Smooth muscle cell of the pulmonary artery (primary cell): ENCODE results near the gene RELA. TPM values are rescaled to one million over a fixed set of nuclear protein-coding genes. Genes with fewer than 3 reads are reported as not detected.

Experiments used
- total RNA-seq: library from RNA; depleted of rRNA; stranded (reverse); fragments of >200 nt; gene quantifications from 2 replicates; pipeline ENCODE4 v1.2.3, GENCODE V29; 2014

RELA gene
- total RNA-seq: 22.9 and 30.1 TPM in 2 replicates

DNA sequence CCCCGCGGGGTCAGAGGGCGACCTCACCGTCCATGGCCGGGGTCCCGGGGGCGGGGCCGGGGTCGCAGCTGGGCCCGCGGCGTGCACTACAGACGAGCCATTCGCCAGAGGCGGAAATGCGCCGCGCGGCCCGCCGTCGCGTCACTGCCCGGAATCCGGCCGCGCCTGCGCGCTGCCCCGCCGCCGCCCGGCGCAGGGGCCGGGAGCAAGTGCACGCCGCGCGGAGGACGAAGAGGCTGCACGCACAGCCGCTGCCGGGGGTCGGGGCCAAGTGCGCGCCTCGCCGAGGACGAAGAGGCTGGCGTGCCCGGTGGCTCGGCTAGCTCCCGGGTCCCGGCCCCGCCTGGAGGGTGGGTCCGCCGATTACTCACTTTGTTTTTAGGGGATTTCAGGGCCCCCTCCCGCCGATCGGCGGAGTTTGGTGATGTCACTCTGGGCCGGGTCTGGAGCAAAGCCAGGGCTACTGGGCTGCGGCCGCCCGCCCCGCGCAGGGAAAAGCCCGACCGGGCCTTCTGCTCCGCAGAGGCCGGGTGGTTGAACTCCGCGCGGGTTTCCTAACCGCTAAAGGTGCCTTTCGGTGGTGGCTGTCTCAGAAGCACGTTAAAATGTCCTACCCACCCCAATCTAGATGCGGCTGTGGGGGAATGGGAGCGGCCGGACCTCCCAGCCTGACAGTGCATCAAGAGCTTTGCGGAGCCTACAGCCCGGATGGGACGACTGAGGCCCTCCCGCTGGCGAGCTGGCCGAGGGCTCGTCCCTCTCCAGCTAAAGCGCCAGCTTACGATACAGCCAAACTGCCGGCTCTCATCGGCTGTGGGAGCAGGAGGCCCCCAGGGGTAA is at the start of gene RELA:
Gene RELA, minus strand, starts transcription at position 118 of the 840 bp plus-strand sequence. Its CDS starts 84 bp downstream, at position 34.

DNA sequence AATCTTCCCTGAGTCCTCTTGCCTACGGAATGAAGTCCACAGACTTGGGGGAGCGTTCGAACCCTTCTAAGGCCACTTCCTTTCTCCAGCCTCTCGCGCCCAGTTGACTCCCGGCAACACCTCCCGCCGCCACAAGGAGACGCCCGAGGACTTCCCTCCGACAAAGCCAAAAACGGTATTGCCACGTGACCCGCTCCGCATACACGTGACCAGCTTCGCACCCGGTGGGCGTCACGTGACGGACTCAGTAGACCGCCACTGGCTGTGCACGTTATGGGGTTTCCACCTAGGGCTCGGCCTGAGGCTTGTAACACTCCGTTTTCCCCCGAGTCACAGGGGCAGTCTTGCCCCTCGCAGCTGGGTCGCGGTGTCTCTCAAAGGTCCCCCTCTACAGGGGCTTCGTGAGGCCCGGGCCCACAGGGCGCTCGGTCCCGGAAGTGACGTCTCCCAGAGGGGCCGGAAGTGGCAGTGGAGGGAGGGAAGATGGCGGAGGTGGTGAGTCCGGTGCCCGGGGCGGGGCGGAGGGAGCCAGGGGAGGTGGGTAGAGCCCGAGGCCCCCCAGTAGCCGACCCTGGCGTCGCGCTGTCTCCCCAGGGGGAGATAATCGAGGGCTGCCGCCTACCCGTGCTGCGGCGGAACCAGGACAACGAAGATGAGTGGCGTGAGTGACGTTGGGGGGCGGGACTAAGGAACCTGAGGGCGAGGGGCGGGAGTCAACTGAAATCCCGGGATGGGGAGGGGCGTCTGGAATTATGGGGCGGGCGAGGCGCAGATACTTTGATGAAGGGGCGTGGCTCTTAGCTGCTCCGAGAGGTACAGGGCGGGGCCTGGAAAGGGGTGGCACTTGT is 49.3 kb upstream of the RELA start, which contains the start of gene KAT5:
Gene KAT5, plus strand, starts transcription at position 468 of the 848 bp plus-strand sequence. Its CDS starts 16 bp downstream, at position 484.

DNA sequence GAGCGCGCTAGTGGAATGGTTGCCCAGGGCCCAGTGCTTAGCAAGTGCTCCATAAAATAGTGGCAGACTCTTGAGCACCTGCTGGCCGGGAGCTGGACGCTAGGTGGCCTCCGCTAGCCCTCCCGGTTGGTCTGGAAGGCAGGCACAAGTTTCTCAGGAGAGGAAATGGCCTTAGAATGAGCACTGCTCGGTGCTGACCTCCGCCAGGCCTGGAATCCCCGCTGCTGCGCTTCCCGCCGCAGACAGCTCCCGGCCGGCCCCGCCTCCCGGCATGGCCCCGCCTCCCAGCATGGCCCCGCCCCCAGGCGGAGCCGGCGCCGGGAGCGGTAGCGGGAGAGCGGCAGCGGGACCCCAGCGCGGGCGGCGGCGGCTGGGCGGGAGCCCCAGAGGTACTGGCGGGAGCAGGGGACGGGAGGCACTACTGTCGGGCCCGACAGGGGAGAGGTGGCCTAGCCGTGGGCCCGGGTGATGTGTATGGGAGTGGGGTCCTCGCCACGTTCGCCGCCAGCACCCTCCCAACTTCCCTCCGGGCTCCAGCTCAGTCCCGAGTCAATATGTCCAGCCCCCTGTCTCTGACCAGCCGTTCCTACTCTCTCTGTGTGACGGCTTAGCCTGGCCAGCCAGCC is 24.8 kb downstream of the RELA start, which contains the start of gene SIPA1:
Gene SIPA1, plus strand, starts transcription at position 308 of the 626 bp plus-strand sequence. CDS start 2,821 bp downstream, outside the sequence.

DNA sequence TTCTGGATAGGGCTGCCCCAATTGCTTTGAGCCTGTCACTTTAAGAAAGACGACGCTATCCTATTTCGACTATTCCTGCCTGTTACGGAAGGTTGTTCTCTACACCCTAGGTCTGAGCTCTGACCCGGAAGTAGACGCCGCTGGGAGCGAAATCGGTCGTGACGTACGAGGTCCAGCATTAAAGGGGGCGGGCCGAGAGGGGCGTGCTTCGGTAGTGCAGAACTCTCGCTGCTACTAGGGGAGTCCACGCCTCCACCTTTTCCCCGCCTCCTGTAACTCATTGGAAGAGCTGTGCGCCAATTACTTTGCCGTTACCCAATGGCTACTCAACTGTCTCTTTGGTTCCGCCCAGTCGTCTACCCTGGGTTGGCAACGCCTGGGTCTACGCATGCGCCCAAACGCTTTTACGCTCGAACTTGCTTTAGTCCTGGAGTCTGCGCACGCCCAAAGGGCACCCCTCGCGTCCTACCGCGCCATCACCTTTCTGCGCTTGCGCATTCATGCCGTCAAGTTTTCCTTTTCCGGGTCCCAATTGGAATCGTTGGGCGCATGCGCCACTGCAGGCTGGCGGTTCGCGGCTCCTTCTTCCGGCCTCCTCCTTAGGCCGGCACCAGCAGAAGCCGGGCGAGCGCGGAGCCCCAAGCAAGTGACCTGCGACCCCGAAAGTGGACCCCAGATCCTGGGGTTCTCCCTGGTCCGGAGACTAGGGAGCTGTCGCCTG is 47.3 kb downstream of the RELA start, which contains the start of gene PCNX3:
Gene PCNX3, plus strand, starts transcription at position 548 of the 721 bp plus-strand sequence. CDS start 536 bp downstream, outside the sequence.

Other genes starting within 250 kb of the RELA start
- gene NEAT1, start 240.1 kb downstream of the RELA start, total RNA-seq: 311 and 515 TPM in 2 replicates
- gene MALAT1, start 163.9 kb downstream of the RELA start, total RNA-seq: 10,790 and 14,969 TPM in 2 replicates
- gene SCYL1, start 137.8 kb downstream of the RELA start, total RNA-seq: 97.8 and 105 TPM in 2 replicates
- 138 and 166 TPM in 2 replicates for gene LTBP3, start 104.6 kb downstream of the RELA start, total RNA-seq
- gene ZNRD2, start 92.4 kb downstream of the RELA start, total RNA-seq: 31.5 and 37.9 TPM in 2 replicates
- gene FAM89B, start 90.4 kb downstream of the RELA start, total RNA-seq: 23.5 and 41.3 TPM in 2 replicates
- gene EHBP1L1, start 86.9 kb downstream of the RELA start, total RNA-seq: 97.6 and 153 TPM in 2 replicates
- 0.07 and 0.10 TPM in 2 replicates for gene KCNK7, start 67.1 kb downstream of the RELA start, total RNA-seq
- 21.7 and 32.6 TPM in 2 replicates for gene MAP3K11, start 48.7 kb downstream of the RELA start, total RNA-seq
- gene PCNX3, start 47.1 kb downstream of the RELA start, total RNA-seq: 24.2 and 36.9 TPM in 2 replicates
- 23.3 and 23.8 TPM in 2 replicates for gene SIPA1, start 24.8 kb downstream of the RELA start, total RNA-seq
- gene KAT5, start 49.3 kb upstream of the RELA start, total RNA-seq: 37.6 and 42.1 TPM in 2 replicates
- gene RNASEH2C, start 57.9 kb upstream of the RELA start, total RNA-seq: 17.4 and 20.1 TPM in 2 replicates
- 7.6 and 12.5 TPM in 2 replicates for gene AP5B1, start 118.1 kb upstream of the RELA start, total RNA-seq
- gene OVOL1, start 124.1 kb upstream of the RELA start, total RNA-seq: not detected in 2 replicates
- gene SNX32, start 171.0 kb upstream of the RELA start, total RNA-seq: 1.3 and 4.0 TPM in 2 replicates
- gene CFL1, start 195.3 kb upstream of the RELA start, total RNA-seq: 662 and 789 TPM in 2 replicates
- 35.4 and 52.0 TPM in 2 replicates for gene MUS81, start 197.5 kb upstream of the RELA start, total RNA-seq
- 114 and 154 TPM in 2 replicates for gene EFEMP2, start 209.9 kb upstream of the RELA start, total RNA-seq
- gene CTSW, start 216.9 kb upstream of the RELA start, total RNA-seq: 0.07 TPM in 1 of 2 replicates, not detected in the other
- gene FIBP, start 225.6 kb upstream of the RELA start, total RNA-seq: 144 and 156 TPM in 2 replicates
- 50.8 and 53.9 TPM in 2 replicates for gene CCDC85B, start 227.8 kb upstream of the RELA start, total RNA-seq
- gene FOSL1, start 237.5 kb upstream of the RELA start, total RNA-seq: 9.8 and 26.0 TPM in 2 replicates